Upper lobe of left lung (tissue), 6 donors: ENCODE measurements around the gene COL8A1. TPM values are rescaled to one million over a fixed set of nuclear protein-coding genes. Genes with fewer than 3 reads are reported as not detected.

Experiments
- ATAC-seq, 2 donors: fragments of 200-7000 bp; cut with Tn5 transposase; one replicate each; pipeline ENCODE4 v1.9.1; 2022; ENCODE audit warnings: mild to moderate bottlenecking in 2 of 2, moderate library complexity in 2 of 2; ENCODE audit not compliant: low FRiP score in 2 of 2
- DNase-seq, 2 donors: peaks; one replicate each; pipeline ENCODE4 v3.0.0-alpha.2; 2019 to 2020
- H3K27ac ChIP-seq, 4 donors: fragments of 200-600 bp; sonication (generic); one replicate each; pipeline ENCODE4 v1.5.1; 2016 to 2019
- H3K27me3 ChIP-seq, 4 donors: fragments of 200-600 bp; sonication (generic); one replicate each; pipeline ENCODE4 v1.5.1; 2017 to 2019
- H3K36me3 ChIP-seq, 4 donors: fragments of 200-600 bp; sonication (generic); one replicate each; pipeline ENCODE4 v1.5.1; 2016 to 2019
- H3K4me1 ChIP-seq, 4 donors: fragments of 200-600 bp; sonication (generic); one replicate each; pipeline ENCODE4 v1.5.1; 2018 to 2019
- H3K4me3 ChIP-seq, 4 donors: fragments of 200-600 bp; sonication (generic); one replicate each; pipeline ENCODE4 v1.5.1; 2017 to 2019; ENCODE audit warnings: mild to moderate bottlenecking in 2 of 4, moderate library complexity in 1 of 4
- H3K9me3 ChIP-seq, 4 donors: fragments of 200-600 bp; sonication (generic); one replicate each; pipeline ENCODE4 v1.5.1; 2018 to 2019
- EP300 ChIP-seq, 4 donors: sonication (generic); formaldehyde crosslinking; IDR thresholded peaks; one replicate each; pipeline ENCODE4 v1.5.1; 2017; ENCODE audit warnings: antibody characterized with exemption in 4 of 4, control low read depth in 2 of 4
- POLR2A ChIP-seq, 4 donors: fragments of 450-650 bp; IDR thresholded peaks; one replicate each; pipeline ENCODE4 v1.5.1; 2016 to 2017; ENCODE audit warnings: antibody characterized with exemption in 4 of 4, mild to moderate bottlenecking in 2 of 4
- POLR2AphosphoS5 ChIP-seq, 2 donors: sonication (generic); formaldehyde crosslinking; IDR thresholded peaks; one replicate each; pipeline ENCODE4 v1.5.1; 2017; ENCODE audit warnings: antibody characterized with exemption in 2 of 2
- WGBS, 2 donors: methylation state at CpG; one replicate each; pipeline ENCODE4 v1.1.5; 2017 to 2018; 5-methylcytosine and 5-hydroxymethylcytosine counted together
- total RNA-seq, 6 donors: library from RNA; depleted of rRNA in 4 of 6; stranded (reverse); fragments of >200 nt in 4 of 6; gene quantifications; one replicate each; pipeline versions ENCODE4 v1.1.0 to v1.2.1, GENCODE V29; 2016 to 2021
- TF ChIP-seq, protein P1 (sequence below), 6 experiments: fragments of 450-650 bp in 4 of 6; fragments of 200-600 bp in 2 of 6; sonication (generic) in 2 of 6; IDR thresholded peaks; one replicate each; pipeline ENCODE4 v1.5.1; 2016 to 2019; ENCODE audit warnings: antibody characterized with exemption in 6 of 6
- donor health status: DM: no; HTN: no; CAD: no; lungs with moderate emphysema.
- donor health status: DM: no; HTN: yes; CAD: no; lungs with severe emphysema.

The COL8A1 gene
- total RNA-seq, 6 donors from 2014 or later, result 22.0 to 209 (median 115) TPM

DNA sequence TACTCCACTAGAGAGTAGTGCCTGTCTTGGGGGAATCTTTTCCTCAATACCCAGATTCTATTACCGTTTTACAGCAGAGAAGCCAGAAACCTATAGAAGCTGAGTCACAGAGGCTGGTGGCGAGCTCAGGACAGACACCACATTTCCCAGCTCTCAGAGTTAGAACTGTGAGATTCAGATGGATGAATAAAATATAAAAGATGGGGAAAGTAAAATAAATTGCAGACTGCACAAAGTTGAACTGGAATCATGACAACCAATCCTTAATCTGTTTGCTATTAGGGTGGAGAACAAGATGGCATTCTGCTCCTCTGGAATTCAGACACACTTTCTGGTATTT lies 138.8 kb downstream of the COL8A1 start:
- no peak overlapping the region for H3K27ac ChIP-seq
- WGBS, 2 donors, result 84 to 91% methylated on average over 2 of the region's 2 CpGs
- no peak for DNase-seq
- no peaks in the 10 kb centered on the region for H3K36me3 ChIP-seq
- H3K4me1 ChIP-seq, result no peaks in the 10 kb centered on the region
- no peak overlapping the region for H3K4me3 ChIP-seq
- TF ChIP-seq, protein P1, sequence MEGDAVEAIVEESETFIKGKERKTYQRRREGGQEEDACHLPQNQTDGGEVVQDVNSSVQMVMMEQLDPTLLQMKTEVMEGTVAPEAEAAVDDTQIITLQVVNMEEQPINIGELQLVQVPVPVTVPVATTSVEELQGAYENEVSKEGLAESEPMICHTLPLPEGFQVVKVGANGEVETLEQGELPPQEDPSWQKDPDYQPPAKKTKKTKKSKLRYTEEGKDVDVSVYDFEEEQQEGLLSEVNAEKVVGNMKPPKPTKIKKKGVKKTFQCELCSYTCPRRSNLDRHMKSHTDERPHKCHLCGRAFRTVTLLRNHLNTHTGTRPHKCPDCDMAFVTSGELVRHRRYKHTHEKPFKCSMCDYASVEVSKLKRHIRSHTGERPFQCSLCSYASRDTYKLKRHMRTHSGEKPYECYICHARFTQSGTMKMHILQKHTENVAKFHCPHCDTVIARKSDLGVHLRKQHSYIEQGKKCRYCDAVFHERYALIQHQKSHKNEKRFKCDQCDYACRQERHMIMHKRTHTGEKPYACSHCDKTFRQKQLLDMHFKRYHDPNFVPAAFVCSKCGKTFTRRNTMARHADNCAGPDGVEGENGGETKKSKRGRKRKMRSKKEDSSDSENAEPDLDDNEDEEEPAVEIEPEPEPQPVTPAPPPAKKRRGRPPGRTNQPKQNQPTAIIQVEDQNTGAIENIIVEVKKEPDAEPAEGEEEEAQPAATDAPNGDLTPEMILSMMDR (IDR thresholded peaks at IDR 0.05), result no peak
- TF ChIP-seq POLR2AphosphoS5 (IDR thresholded peaks at IDR 0.05) (no peak), POLR2A (IDR thresholded peaks at IDR 0.05) (no peak), EP300 (IDR thresholded peaks at IDR 0.05) (no peak)
- H3K9me3 ChIP-seq, result no peaks in the 10 kb centered on the region
- H3K27me3 ChIP-seq, result no peaks in the 10 kb centered on the region
- no peak for ATAC-seq

DNA sequence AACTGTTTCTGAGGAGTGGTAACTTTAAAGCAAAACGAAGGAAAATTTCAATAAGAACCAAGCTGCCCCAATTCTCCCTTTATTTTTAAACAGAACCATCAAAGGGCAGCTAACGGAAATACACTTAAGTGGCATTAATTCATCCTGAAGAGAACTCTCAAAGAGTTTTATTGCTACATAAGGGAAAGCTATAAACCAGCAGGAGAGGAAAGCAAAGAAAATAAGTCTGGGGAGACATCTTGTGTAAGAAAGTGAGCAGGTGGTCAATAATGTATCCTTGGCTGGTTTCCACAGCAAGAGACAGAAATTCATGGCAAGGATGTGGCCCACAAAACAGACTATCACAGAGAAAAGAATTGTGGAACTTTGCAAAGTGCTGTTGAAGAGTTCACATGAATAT lies 139.3 kb downstream of the COL8A1 start:
- H3K4me1 ChIP-seq, result no peaks in the 10 kb centered on the region
- H3K27me3 ChIP-seq, result no peaks in the 10 kb centered on the region
- WGBS, 2 donors, result 59 to 67% methylated on average over 2 of the region's 2 CpGs
- TF ChIP-seq, protein P1 (IDR thresholded peaks at IDR 0.05), result no peak
- TF ChIP-seq POLR2A (IDR thresholded peaks at IDR 0.05), result no peak
- no peak for TF ChIP-seq POLR2AphosphoS5 (IDR thresholded peaks at IDR 0.05)
- TF ChIP-seq EP300 (IDR thresholded peaks at IDR 0.05), result no peak
- ATAC-seq (no peak), DNase-seq (no peak)
- H3K4me3 ChIP-seq, result no peak overlapping the region
- H3K27ac ChIP-seq, result no peak overlapping the region
- no peaks in the 10 kb centered on the region for H3K9me3 ChIP-seq
- H3K36me3 ChIP-seq, result no peaks in the 10 kb centered on the region

DNA sequence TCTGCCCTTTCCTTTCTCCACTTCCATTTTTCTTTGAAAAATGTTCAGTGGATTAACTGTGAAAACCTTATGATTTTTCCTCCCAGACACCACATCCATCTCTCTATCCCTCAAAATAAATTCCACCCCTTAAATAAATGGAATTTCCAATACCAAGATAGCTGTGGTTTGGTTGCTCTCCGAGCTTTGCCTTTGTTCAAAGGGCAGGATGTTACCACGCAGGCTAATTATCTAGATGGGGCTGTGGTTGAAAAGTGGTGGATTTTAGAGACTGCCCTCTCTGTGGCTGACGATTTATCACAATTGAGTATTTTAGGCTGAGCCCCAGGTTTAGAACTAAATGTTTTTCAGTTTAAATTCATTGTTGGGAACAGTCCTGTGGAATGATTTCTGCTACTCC lies 142.4 kb downstream of the COL8A1 start:
- no peak overlapping the region for H3K4me3 ChIP-seq
- no peaks in the 10 kb centered on the region for H3K4me1 ChIP-seq
- no peaks in the 10 kb centered on the region for H3K36me3 ChIP-seq
- H3K9me3 ChIP-seq, result no peaks in the 10 kb centered on the region
- TF ChIP-seq POLR2A (IDR thresholded peaks at IDR 0.05), result no peak
- TF ChIP-seq EP300 (IDR thresholded peaks at IDR 0.05), result no peak
- TF ChIP-seq POLR2AphosphoS5 (IDR thresholded peaks at IDR 0.05), result no peak
- TF ChIP-seq, protein P1 (IDR thresholded peaks at IDR 0.05), result no peak
- no peak for DNase-seq
- H3K27ac ChIP-seq, result no peak overlapping the region
- no peak for ATAC-seq
- 54 to 63% methylated on average over 3 of the region's 3 CpGs for WGBS, 2 donors
- H3K27me3 ChIP-seq, result no peaks in the 10 kb centered on the region

DNA sequence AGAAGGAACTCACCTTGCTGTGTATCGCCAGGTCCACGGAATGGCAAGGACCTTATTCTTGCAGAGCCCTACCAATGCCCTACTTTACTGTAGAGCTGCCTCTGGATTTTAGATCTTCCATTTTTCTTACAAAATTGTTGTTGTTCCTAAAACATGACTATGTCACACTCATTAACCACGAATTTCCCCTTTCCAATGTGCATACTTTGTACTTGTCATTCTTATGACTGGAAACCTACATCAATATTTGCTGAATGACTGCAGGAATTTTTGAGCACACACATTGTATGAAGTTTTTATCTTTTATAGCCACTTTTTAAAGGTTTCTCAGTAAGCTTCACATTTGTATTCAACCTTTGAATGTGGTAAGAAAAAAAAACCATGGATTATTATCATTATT lies 143.4 kb downstream of the COL8A1 start:
- 65 to 74% methylated on average over 3 of the region's 3 CpGs for WGBS, 2 donors
- DNase-seq, result no peak
- no peak for ATAC-seq

DNA sequence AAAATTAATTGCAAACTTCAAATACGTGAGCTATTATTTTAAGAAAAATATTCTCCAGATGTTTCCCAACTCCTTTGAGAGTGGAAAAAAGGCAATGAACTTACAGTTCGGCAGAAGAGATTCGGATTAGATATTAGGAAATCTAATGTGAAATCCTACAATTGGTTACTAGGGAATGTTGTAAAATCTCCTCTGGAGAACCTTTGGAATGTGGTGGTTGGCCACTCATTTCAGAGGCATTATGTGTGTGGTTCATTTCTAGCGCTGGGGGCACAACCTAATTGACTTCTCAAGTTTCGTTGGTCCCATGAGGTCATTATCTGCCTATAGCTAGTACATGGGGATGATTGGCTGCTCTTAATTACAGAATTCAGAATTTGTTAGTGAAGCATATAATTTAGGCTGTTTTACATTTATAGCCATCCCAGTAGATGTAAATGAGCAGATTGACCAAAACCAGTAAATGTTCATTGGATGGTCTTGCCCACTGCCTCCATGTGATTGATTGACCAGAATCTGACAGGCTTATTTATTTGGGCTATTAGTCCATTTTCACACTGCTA lies 144.7 kb downstream of the COL8A1 start:
- DNase-seq, result no peak
- no peak for ATAC-seq
- Histone ChIP-seq H3K9me3 (no peaks in the 10 kb centered on the region), H3K27me3 (no peaks in the 10 kb centered on the region), H3K4me1 (no peaks in the 10 kb centered on the region), H3K27ac (no peak overlapping the region), H3K4me3 (no peak overlapping the region), H3K36me3 (no peaks in the 10 kb centered on the region)
- no peak for TF ChIP-seq EP300 (IDR thresholded peaks at IDR 0.05)
- TF ChIP-seq, protein P1 (IDR thresholded peaks at IDR 0.05), result no peak
- no peak for TF ChIP-seq POLR2AphosphoS5 (IDR thresholded peaks at IDR 0.05)
- no peak for TF ChIP-seq POLR2A (IDR thresholded peaks at IDR 0.05)
- 66 to 74% methylated on average over 5 of the region's 5 CpGs for WGBS, 2 donors

More for the DNA sequence above, 143.4 kb downstream of the COL8A1 start:
- H3K27me3 ChIP-seq, result no peaks in the 10 kb centered on the region
- H3K4me3 ChIP-seq, result no peak overlapping the region
- TF ChIP-seq POLR2A (IDR thresholded peaks at IDR 0.05) (no peak), POLR2AphosphoS5 (IDR thresholded peaks at IDR 0.05) (no peak), EP300 (IDR thresholded peaks at IDR 0.05) (no peak)
- no peaks in the 10 kb centered on the region for H3K36me3 ChIP-seq
- no peaks in the 10 kb centered on the region for H3K4me1 ChIP-seq
- no peaks in the 10 kb centered on the region for H3K9me3 ChIP-seq
- no peak overlapping the region for H3K27ac ChIP-seq
